Nephron (organoid): Measurements from ENCODE around the gene ARHGAP10.
A peak's percentile ranks its signal among the peaks of the same experiment; 100 is the strongest.

Experiments used
- H3K27ac Mint-ChIP-seq, 3 experiments: 2 replicates each; pipeline ENCODE4 v1.8.0; 2020; ENCODE audit warnings: mixed read lengths in 3 of 3, mild to moderate bottlenecking in 2 of 3, moderate library complexity in 1 of 3
- H3K27me3 Mint-ChIP-seq: 2 replicates; pipeline ENCODE4 v1.8.0; 2021; ENCODE audit warnings: low read depth, mild to moderate bottlenecking, moderate library complexity, mixed read lengths
- H3K36me3 Mint-ChIP-seq: 2 replicates; pipeline ENCODE4 v1.8.0; 2020; ENCODE audit warnings: low read depth, mixed read lengths
- H3K4me1 Mint-ChIP-seq: 2 replicates; pipeline ENCODE4 v1.8.0; 2020; ENCODE audit warnings: mixed read lengths
- H3K4me3 Mint-ChIP-seq, 3 experiments: 2 replicates each; pipeline ENCODE4 v1.8.0; 2020; ENCODE audit warnings: mild to moderate bottlenecking in 3 of 3, mixed read lengths in 3 of 3, moderate library complexity in 2 of 3
- H3K9me3 Mint-ChIP-seq: 2 replicates; pipeline ENCODE4 v1.8.0; 2020; ENCODE audit warnings: mixed read lengths
- TF ChIP-seq, protein P1 (sequence below), 3 experiments: fragments of 200-600 bp; sonication (generic); IDR thresholded peaks; one replicate each; pipeline ENCODE4 v1.5.0; 2021; ENCODE audit warnings: antibody characterized with exemption in 3 of 3; ENCODE audit not compliant: unreplicated experiment in 3 of 3

The ARHGAP10 gene

DNA sequence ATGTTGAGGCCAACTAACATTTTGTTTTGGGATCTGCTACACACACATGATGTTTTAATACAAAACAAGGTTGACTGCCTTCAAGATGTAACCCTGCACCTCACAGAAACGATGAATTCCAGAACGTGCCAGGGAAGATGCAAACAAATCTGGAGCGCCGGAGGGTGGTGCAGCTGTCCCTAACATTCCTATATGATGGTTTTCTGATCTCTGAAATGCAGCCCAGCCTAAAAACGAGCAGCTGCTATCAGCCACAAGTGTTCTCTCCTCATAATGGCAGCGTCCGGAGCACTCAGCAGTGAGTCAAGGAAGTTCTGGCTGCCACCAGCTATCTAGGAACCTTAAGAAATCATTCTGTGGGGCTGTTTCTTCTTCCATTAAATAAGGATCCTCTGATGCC lies 376.9 kb downstream of the ARHGAP10 start:
- no peaks in the 10 kb centered on the region for H3K27me3 Mint-ChIP-seq
- H3K4me3 Mint-ChIP-seq = no peak overlapping the region
- TF ChIP-seq, protein P1, sequence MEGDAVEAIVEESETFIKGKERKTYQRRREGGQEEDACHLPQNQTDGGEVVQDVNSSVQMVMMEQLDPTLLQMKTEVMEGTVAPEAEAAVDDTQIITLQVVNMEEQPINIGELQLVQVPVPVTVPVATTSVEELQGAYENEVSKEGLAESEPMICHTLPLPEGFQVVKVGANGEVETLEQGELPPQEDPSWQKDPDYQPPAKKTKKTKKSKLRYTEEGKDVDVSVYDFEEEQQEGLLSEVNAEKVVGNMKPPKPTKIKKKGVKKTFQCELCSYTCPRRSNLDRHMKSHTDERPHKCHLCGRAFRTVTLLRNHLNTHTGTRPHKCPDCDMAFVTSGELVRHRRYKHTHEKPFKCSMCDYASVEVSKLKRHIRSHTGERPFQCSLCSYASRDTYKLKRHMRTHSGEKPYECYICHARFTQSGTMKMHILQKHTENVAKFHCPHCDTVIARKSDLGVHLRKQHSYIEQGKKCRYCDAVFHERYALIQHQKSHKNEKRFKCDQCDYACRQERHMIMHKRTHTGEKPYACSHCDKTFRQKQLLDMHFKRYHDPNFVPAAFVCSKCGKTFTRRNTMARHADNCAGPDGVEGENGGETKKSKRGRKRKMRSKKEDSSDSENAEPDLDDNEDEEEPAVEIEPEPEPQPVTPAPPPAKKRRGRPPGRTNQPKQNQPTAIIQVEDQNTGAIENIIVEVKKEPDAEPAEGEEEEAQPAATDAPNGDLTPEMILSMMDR (IDR thresholded peaks at IDR 0.05; ENCODE audit: unreplicated experiment in 3 of 3) = no peak
- peaks cover 30% of the 10 kb centered on the region for H3K36me3 Mint-ChIP-seq
- H3K4me1 Mint-ChIP-seq = peaks cover 42% of the 10 kb centered on the region
- H3K9me3 Mint-ChIP-seq = peaks cover 27% of the 10 kb centered on the region
- peak overlapping the region; percentile 36 to 44 (median 41) for H3K27ac Mint-ChIP-seq

DNA sequence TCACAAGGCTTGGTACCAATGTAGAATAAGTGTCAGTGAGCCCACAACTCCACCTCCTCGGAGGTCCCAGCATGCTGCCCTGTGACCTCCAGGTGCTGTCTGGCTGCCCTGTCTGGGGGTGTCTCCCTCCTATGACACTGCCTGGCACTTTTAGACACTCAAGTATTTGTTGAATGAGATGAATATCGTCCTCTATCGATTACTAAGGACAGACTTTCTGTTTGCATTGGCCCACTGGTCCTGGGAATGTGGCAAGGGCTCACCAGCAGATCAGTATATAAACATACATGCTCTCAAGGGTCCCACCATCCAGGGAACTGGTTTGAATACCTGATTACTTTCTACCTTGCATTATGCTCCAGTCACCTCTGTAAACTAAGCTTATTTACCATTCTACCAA lies 377.3 kb downstream of the ARHGAP10 start:
- Mint-ChIP-seq H3K27me3 (no peaks in the 10 kb centered on the region), H3K27ac (peak overlapping the region in 2 of 3 experiments; percentile 36 to 44), H3K36me3 (peaks cover 29% of the 10 kb centered on the region), H3K4me3 (no peak overlapping the region), H3K9me3 (peaks cover 24% of the 10 kb centered on the region), H3K4me1 (peaks cover 46% of the 10 kb centered on the region)
- TF ChIP-seq, protein P1 (IDR thresholded peaks at IDR 0.05; ENCODE audit: unreplicated experiment in 3 of 3) = no peak

GRCh38 chr4:148110169-148110568 lies 378.3 kb downstream of the ARHGAP10 start:
- H3K27me3 Mint-ChIP-seq = no peaks in the 10 kb centered on the region
- peaks cover 22% of the 10 kb centered on the region for H3K9me3 Mint-ChIP-seq
- H3K27ac Mint-ChIP-seq = no peak overlapping the region
- TF ChIP-seq, protein P1 (IDR thresholded peaks at IDR 0.05; ENCODE audit: unreplicated experiment in 3 of 3) = no peak
- H3K4me3 Mint-ChIP-seq = no peak overlapping the region
- peaks cover 27% of the 10 kb centered on the region for H3K36me3 Mint-ChIP-seq
- H3K4me1 Mint-ChIP-seq = peaks cover 53% of the 10 kb centered on the region

DNA sequence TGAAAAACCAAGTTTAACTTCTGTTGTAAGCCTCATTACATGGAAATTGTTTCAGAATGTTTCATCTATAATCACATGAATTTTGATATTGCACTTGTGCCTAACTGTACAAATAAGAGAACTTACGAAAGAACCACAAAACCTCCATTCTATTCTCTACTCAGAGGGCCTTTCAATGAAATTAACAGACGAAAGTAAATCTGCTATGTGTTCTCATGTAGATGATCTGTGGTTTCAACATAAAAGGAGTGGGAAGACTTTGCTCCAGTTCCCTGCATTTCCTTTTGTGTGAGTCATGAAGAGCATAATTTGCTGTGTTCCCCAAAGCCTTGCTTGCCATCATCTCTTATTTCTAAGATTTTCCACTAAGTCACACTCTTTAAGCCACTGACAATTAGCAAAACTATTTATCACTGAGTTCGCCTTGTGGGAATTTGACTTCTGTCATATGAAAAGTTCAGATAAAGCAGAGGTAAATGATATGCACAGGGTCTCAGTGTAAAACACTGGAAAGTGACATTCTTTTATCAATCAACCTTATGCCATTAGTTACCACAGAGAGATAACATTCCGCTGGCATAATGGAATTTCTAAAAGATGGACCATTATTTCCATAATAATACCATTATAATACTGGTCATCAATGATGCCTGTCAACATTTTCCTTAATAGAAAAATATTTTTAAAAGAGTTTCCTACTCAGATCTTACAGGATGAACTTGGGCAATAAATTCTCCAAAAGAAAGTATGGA lies 380.5 kb downstream of the ARHGAP10 start:
- H3K27ac Mint-ChIP-seq = peak overlapping the region in 2 of 3 experiments; percentile 43 to 53
- TF ChIP-seq, protein P1 (IDR thresholded peaks at IDR 0.05; ENCODE audit: unreplicated experiment in 3 of 3) = no peak
- peaks cover 72% of the 10 kb centered on the region for H3K4me1 Mint-ChIP-seq
- H3K4me3 Mint-ChIP-seq = no peak overlapping the region
- peaks cover 8% of the 10 kb centered on the region for H3K36me3 Mint-ChIP-seq
- peaks cover under 1% of the 10 kb centered on the region for H3K9me3 Mint-ChIP-seq
- H3K27me3 Mint-ChIP-seq = no peaks in the 10 kb centered on the region

DNA sequence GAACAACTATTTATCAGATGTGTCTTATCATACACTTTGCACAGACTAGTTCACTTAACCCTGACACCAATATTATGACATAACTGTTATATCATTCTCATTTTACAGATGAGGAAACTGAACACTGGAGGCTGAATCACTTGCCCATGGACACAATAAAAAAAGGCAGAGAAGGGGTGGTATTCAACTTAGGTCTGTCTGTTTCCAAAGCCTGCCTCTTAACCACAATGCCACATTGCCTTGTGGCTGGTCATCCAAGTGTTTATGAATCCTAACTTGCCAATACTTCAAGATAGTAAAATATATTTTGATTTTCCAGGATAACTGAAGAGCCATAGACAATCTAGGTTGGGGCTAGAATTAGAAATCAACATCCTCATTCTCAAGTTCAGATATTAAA lies 382.5 kb downstream of the ARHGAP10 start:
- peaks cover 76% of the 10 kb centered on the region for H3K4me1 Mint-ChIP-seq
- TF ChIP-seq, protein P1 (IDR thresholded peaks at IDR 0.05; ENCODE audit: unreplicated experiment in 3 of 3) = no peak
- H3K27ac Mint-ChIP-seq = no peak overlapping the region
- H3K36me3 Mint-ChIP-seq = peaks cover 5% of the 10 kb centered on the region
- no peak overlapping the region for H3K4me3 Mint-ChIP-seq
- no peaks in the 10 kb centered on the region for H3K27me3 Mint-ChIP-seq
- no peaks in the 10 kb centered on the region for H3K9me3 Mint-ChIP-seq

GRCh38 chr4:148116264-148116663 lies 384.4 kb downstream of the ARHGAP10 start:
- Mint-ChIP-seq H3K9me3 (no peaks in the 10 kb centered on the region), H3K4me3 (peak overlapping the region in 1 of 3 experiments; percentile 30), H3K27ac (peak overlapping the region; percentile 10 to 77 (median 44))

More at GRCh38 chr4:148116264-148116663, 384.4 kb downstream of the ARHGAP10 start:
- H3K36me3 Mint-ChIP-seq = peaks cover 5% of the 10 kb centered on the region
- TF ChIP-seq, protein P1 (IDR thresholded peaks at IDR 0.05; ENCODE audit: unreplicated experiment in 3 of 3) = no peak
- peaks cover 68% of the 10 kb centered on the region for H3K4me1 Mint-ChIP-seq
- H3K27me3 Mint-ChIP-seq = no peaks in the 10 kb centered on the region
